Neural progenitor cell (in vitro differentiated cells): ENCODE measurements around the gene SMC6. TPM values are rescaled to one million over a fixed set of nuclear protein-coding genes. Genes with fewer than 3 reads are reported as not detected.

Experiments
- DNase-seq: peaks from one replicate; pipeline ENCODE4 v3.0.0-alpha.2; 2016; ENCODE audit warnings: low spot score
- H2AFZ ChIP-seq: fragments of 200-600 bp; sonication (generic); replicated peaks from 2 replicates; pipeline ENCODE4 v1.6.1; 2016; ENCODE audit warnings: antibody characterized with exemption
- H3F3A ChIP-seq: fragments of 200-600 bp; sonication (generic); 2 replicates; pipeline ENCODE4 v1.6.1; 2016; ENCODE audit warnings: antibody characterized with exemption, low read depth
- H3K27ac ChIP-seq: fragments of 200-600 bp; sonication (generic); 2 replicates; pipeline ENCODE4 v1.5.1; 2016; ENCODE audit warnings: mild to moderate bottlenecking
- H3K27me3 ChIP-seq: fragments of 200-600 bp; sonication (generic); 2 replicates; pipeline ENCODE4 v1.6.1; 2016; ENCODE audit warnings: mild to moderate bottlenecking, moderate library complexity
- H3K36me3 ChIP-seq: fragments of 200-600 bp; sonication (generic); 2 replicates; pipeline ENCODE4 v1.5.1; 2016
- H3K4me1 ChIP-seq: fragments of 200-600 bp; sonication (generic); 2 replicates; pipeline ENCODE4 v1.6.1; 2016; ENCODE audit warnings: mixed run types
- H3K4me2 ChIP-seq: fragments of 200-600 bp; sonication (generic); 2 replicates; pipeline ENCODE4 v1.6.1; 2016
- H3K4me3 ChIP-seq: fragments of 200-600 bp; sonication (generic); 2 replicates; pipeline ENCODE4 v1.5.1; 2016
- H3K79me2 ChIP-seq: fragments of 200-600 bp; sonication (generic); 2 replicates; pipeline ENCODE4 v1.6.1; 2016; ENCODE audit warnings: low read depth
- H3K9ac ChIP-seq: fragments of 200-600 bp; sonication (generic); 2 replicates; pipeline ENCODE4 v1.6.1; 2016
- H3K9me3 ChIP-seq: fragments of 200-600 bp; sonication (generic); 2 replicates; pipeline ENCODE4 v1.5.1; 2016; ENCODE audit warnings: low read depth
- H4K20me1 ChIP-seq: fragments of 200-600 bp; sonication (generic); 2 replicates; pipeline ENCODE4 v1.6.1; 2016; ENCODE audit warnings: low read depth
- H3K27ac Mint-ChIP-seq: 3 replicates; pipeline ENCODE4 v1.8.0; 2021; ENCODE audit warnings: mixed read lengths
- H3K27me3 Mint-ChIP-seq: 2 replicates; pipeline ENCODE4 v1.8.0; 2022; ENCODE audit warnings: low read depth, mild to moderate bottlenecking, inconsistent platforms, moderate library complexity, mixed read lengths; ENCODE audit not compliant: insufficient read depth
- H3K36me3 Mint-ChIP-seq: 3 replicates; pipeline ENCODE4 v1.8.0; 2021; ENCODE audit warnings: mixed read lengths
- H3K4me1 Mint-ChIP-seq: 3 replicates; pipeline ENCODE4 v1.8.0; 2021; ENCODE audit warnings: mixed read lengths
- H3K4me3 Mint-ChIP-seq: 3 replicates; pipeline ENCODE4 v1.8.0; 2021; ENCODE audit warnings: mild to moderate bottlenecking, moderate library complexity, mixed read lengths
- H3K9me3 Mint-ChIP-seq: 3 replicates; pipeline ENCODE4 v1.8.0; 2020; ENCODE audit warnings: mixed read lengths
- CTCF ChIP-seq: fragments of 200-600 bp; sonication (generic); IDR thresholded peaks from 2 replicates; pipeline ENCODE4 v1.5.1; 2017; ENCODE audit warnings: antibody characterized with exemption, mild to moderate bottlenecking
- EZH2 ChIP-seq: fragments of 200-600 bp; sonication (generic); IDR thresholded peaks from 2 replicates; pipeline ENCODE4 v1.6.1; 2017; ENCODE audit warnings: antibody characterized with exemption, mild to moderate bottlenecking, moderate library complexity
- EZH2phosphoT487 ChIP-seq: fragments of 200-600 bp; sonication (generic); IDR thresholded peaks from 2 replicates; pipeline ENCODE4 v1.6.1; 2017; ENCODE audit warnings: antibody characterized with exemption
- total RNA-seq: library from RNA; depleted of rRNA; stranded (reverse); fragments of >200 nt; gene quantifications from 2 replicates; pipeline ENCODE4 v1.2.3, GENCODE V29; 2015; ENCODE audit warnings: low replicate concordance

SMC6 gene
- total RNA-seq, 1 donor from 2014 or later, result 56.8 TPM

- no peak overlapping the region for H2AFZ ChIP-seq
- no peaks in the 10 kb centered on the region for H3K9me3 ChIP-seq
- no peak for DNase-seq
- H3F3A ChIP-seq, result peaks cover 6% of the 10 kb centered on the region
- no peak overlapping the region for H3K4me2 ChIP-seq
- no peaks in the 10 kb centered on the region for H3K9me3 Mint-ChIP-seq
- H3K79me2 ChIP-seq, result peaks cover 8% of the 10 kb centered on the region
- no peaks in the 10 kb centered on the region for H3K36me3 ChIP-seq
- no peak overlapping the region for H3K4me3 Mint-ChIP-seq
- H3K27ac Mint-ChIP-seq, result no peak overlapping the region
- no peaks in the 10 kb centered on the region for H3K4me1 Mint-ChIP-seq
- H3K27me3 Mint-ChIP-seq, result peaks cover 2% of the 10 kb centered on the region
- no peak overlapping the region for H3K27ac ChIP-seq
- no peaks in the 10 kb centered on the region for H3K36me3 Mint-ChIP-seq
- peaks cover 12% of the 10 kb centered on the region for H3K4me1 ChIP-seq
- H4K20me1 ChIP-seq, result peaks cover 21% of the 10 kb centered on the region
- H3K4me3 ChIP-seq, result no peak overlapping the region
- no peaks in the 10 kb centered on the region for H3K27me3 ChIP-seq
- H3K9ac ChIP-seq, result no peak overlapping the region
- no peak for TF ChIP-seq EZH2phosphoT487
- TF ChIP-seq CTCF, result no peak
- TF ChIP-seq EZH2, result no peak
These were observed 104.6 kb downstream of the SMC6 start for GRCh38 chr2:17649026-17649425.

GRCh38 chr2:17648581-17648980 is 105.0 kb downstream of the SMC6 start:
- no peak overlapping the region for H3K4me2 ChIP-seq
- no peak overlapping the region for H3K27ac Mint-ChIP-seq
- no peaks in the 10 kb centered on the region for H3K36me3 Mint-ChIP-seq
- no peak overlapping the region for H3K9ac ChIP-seq
- no peak for TF ChIP-seq EZH2phosphoT487
- TF ChIP-seq EZH2, result no peak
- TF ChIP-seq CTCF, result no peak
- no peak overlapping the region for H2AFZ ChIP-seq
- H3K79me2 ChIP-seq, result peaks cover 8% of the 10 kb centered on the region
- peaks cover 6% of the 10 kb centered on the region for H3F3A ChIP-seq
- no peak for DNase-seq
- no peak overlapping the region for H3K27ac ChIP-seq
- no peaks in the 10 kb centered on the region for H3K36me3 ChIP-seq
- H3K9me3 ChIP-seq, result no peaks in the 10 kb centered on the region
- H3K9me3 Mint-ChIP-seq, result no peaks in the 10 kb centered on the region
- H4K20me1 ChIP-seq, result peaks cover 21% of the 10 kb centered on the region
- peaks cover 2% of the 10 kb centered on the region for H3K27me3 Mint-ChIP-seq
- no peaks in the 10 kb centered on the region for H3K27me3 ChIP-seq
- H3K4me1 Mint-ChIP-seq, result no peaks in the 10 kb centered on the region
- peaks cover 12% of the 10 kb centered on the region for H3K4me1 ChIP-seq
- H3K4me3 ChIP-seq, result no peak overlapping the region
- no peak overlapping the region for H3K4me3 Mint-ChIP-seq

- H3K79me2 ChIP-seq, result peaks cover 8% of the 10 kb centered on the region
- H3K27ac ChIP-seq, result no peak overlapping the region
- Mint-ChIP-seq H3K4me1 (no peaks in the 10 kb centered on the region), H3K9me3 (no peaks in the 10 kb centered on the region), H3K27ac (no peak overlapping the region), H3K27me3 (peaks cover 2% of the 10 kb centered on the region), H3K36me3 (no peaks in the 10 kb centered on the region), H3K4me3 (no peak overlapping the region)
- H2AFZ ChIP-seq, result no peak overlapping the region
- no peaks in the 10 kb centered on the region for H3K9me3 ChIP-seq
- no peaks in the 10 kb centered on the region for H3K27me3 ChIP-seq
- H3K4me1 ChIP-seq, result peaks cover 4% of the 10 kb centered on the region
- H4K20me1 ChIP-seq, result peaks cover 14% of the 10 kb centered on the region
- no peak for TF ChIP-seq EZH2phosphoT487
- TF ChIP-seq CTCF, result no peak
- TF ChIP-seq EZH2, result no peak
- no peak for DNase-seq
- peaks cover 6% of the 10 kb centered on the region for H3F3A ChIP-seq
- no peak overlapping the region for H3K4me3 ChIP-seq
- no peak overlapping the region for H3K9ac ChIP-seq
- H3K4me2 ChIP-seq, result no peak overlapping the region
- H3K36me3 ChIP-seq, result no peaks in the 10 kb centered on the region
These were observed 106.5 kb downstream of the SMC6 start for GRCh38 chr2:17646838-17647701.
